HEK293 (cell line): ENCODE results near the gene MRPL17.

Experiments
- CTCF ChIA-PET: fragments of 350-600 bp; formaldehyde crosslinking; extraction: SDS; loops from one replicate; lab custom pipeline; 2021; ENCODE audit warnings: antibody characterized with exemption; lab: Yijun Ruan, JAX
- POLR2A ChIA-PET: fragments of 300-600 bp; formaldehyde crosslinking; extraction: SDS; loops from one replicate; lab custom pipeline; 2020; ENCODE audit warnings: antibody characterized with exemption, inconsistent platforms; lab: Yijun Ruan, JAX
- H3K27ac ChIP-seq: fragments of 200-500 bp; sonication (Bioruptor generic); 2 replicates; pipeline ENCODE4 v1.5.1; 2014; ENCODE audit warnings: low read depth, low read length, control low read depth, inconsistent platforms; ENCODE audit errors: extremely low read depth
- H3K36me3 ChIP-seq, 2 experiments: fragments of 200-500 bp in 1 of 2; sonication (Bioruptor generic) in 1 of 2; 1 replicate in 1 of 2; 2 replicates in 1 of 2; pipeline ENCODE4 v1.5.1; 2014 to 2017; ENCODE audit warnings: inconsistent platforms in 2 of 2, low read length in 2 of 2; ENCODE audit not compliant: control insufficient read depth in 2 of 2, insufficient read depth in 1 of 2
- H3K4me1 ChIP-seq: fragments of 200-500 bp; sonication (Bioruptor generic); 2 replicates; pipeline ENCODE4 v1.5.1; 2014; ENCODE audit warnings: mild to moderate bottlenecking, low read length, inconsistent platforms; ENCODE audit not compliant: control insufficient read depth, insufficient read depth
- H3K4me3 ChIP-seq: 2 replicates; pipeline ENCODE4 v1.5.1; 2011; ENCODE audit warnings: low read depth, mild to moderate bottlenecking, control low read depth, low read length, moderate library complexity
- H3K9me3 ChIP-seq: fragments of 200-500 bp; sonication (Bioruptor generic); 2 replicates; pipeline ENCODE4 v1.5.1; 2014; ENCODE audit warnings: low read depth, low read length, inconsistent platforms; ENCODE audit not compliant: control insufficient read depth, insufficient read depth
- BCL11B ChIP-seq: fragments of 450-650 bp; formaldehyde crosslinking; IDR thresholded peaks from 2 replicates; pipeline ENCODE4 v1.5.1; 2016; ENCODE audit warnings: low read depth, missing biosample characterization, missing genetic modification characterization
- CTCF ChIP-seq: fragments of 450-650 bp; formaldehyde crosslinking; IDR thresholded peaks from 2 replicates; pipeline ENCODE4 v1.5.1; 2016; ENCODE audit warnings: missing biosample characterization, missing genetic modification characterization
- EGR2 ChIP-seq: fragments of 450-650 bp; formaldehyde crosslinking; IDR thresholded peaks from 2 replicates; pipeline ENCODE4 v1.5.1; 2016; ENCODE audit warnings: low read depth, missing biosample characterization, missing genetic modification characterization
- HIC1 ChIP-seq: fragments of 450-650 bp; formaldehyde crosslinking; IDR thresholded peaks from 2 replicates; pipeline ENCODE4 v1.5.1; 2016; ENCODE audit warnings: missing biosample characterization, missing genetic modification characterization
- KLF10 ChIP-seq: fragments of 450-650 bp; IDR thresholded peaks from 2 replicates; pipeline ENCODE4 v1.5.1; 2018; ENCODE audit warnings: missing biosample characterization, mild to moderate bottlenecking, missing genetic modification characterization
- KLF16 ChIP-seq: fragments of 450-650 bp; formaldehyde crosslinking; IDR thresholded peaks from 2 replicates; pipeline ENCODE4 v1.5.1; 2017; ENCODE audit warnings: missing biosample characterization, missing genetic modification characterization
- MYNN ChIP-seq: fragments of 450-650 bp; formaldehyde crosslinking; IDR thresholded peaks from 2 replicates; pipeline ENCODE4 v1.5.1; 2016; ENCODE audit warnings: missing biosample characterization, missing genetic modification characterization, borderline replicate concordance
- REST ChIP-seq: fragments of 450-650 bp; formaldehyde crosslinking; IDR thresholded peaks from 2 replicates; pipeline ENCODE4 v1.5.1; 2016; ENCODE audit warnings: missing biosample characterization, missing genetic modification characterization
- SETDB1 ChIP-seq: IDR thresholded peaks from one replicate; pipeline ENCODE4 v1.6.1; 2017; ENCODE audit warnings: mild to moderate bottlenecking, low read length, moderate library complexity, mixed read lengths; ENCODE audit not compliant: insufficient read length
- ZBTB48 ChIP-seq: fragments of 450-650 bp; formaldehyde crosslinking; IDR thresholded peaks from 2 replicates; pipeline ENCODE4 v1.5.1; 2016; ENCODE audit warnings: missing biosample characterization, missing genetic modification characterization
- ZFHX2 ChIP-seq: fragments of 450-650 bp; formaldehyde crosslinking; conservative IDR thresholded peaks from 2 replicates; pipeline ENCODE4 v1.5.1; 2016; ENCODE audit warnings: missing biosample characterization, missing genetic modification characterization
- ZNF114 ChIP-seq: fragments of 450-650 bp; formaldehyde crosslinking; IDR thresholded peaks from 2 replicates; pipeline ENCODE4 v1.5.0; 2017; ENCODE audit warnings: missing biosample characterization, missing genetic modification characterization
- ZNF133 ChIP-seq: fragments of 450-650 bp; formaldehyde crosslinking; IDR thresholded peaks from 2 replicates; pipeline ENCODE4 v1.5.1; 2016; ENCODE audit warnings: missing biosample characterization, missing genetic modification characterization
- ZNF174 ChIP-seq: fragments of 450-650 bp; formaldehyde crosslinking; IDR thresholded peaks from 2 replicates; pipeline ENCODE4 v1.5.0; 2017; ENCODE audit warnings: missing biosample characterization, mild to moderate bottlenecking, missing genetic modification characterization
- ZNF221 ChIP-seq: fragments of 450-650 bp; formaldehyde crosslinking; IDR thresholded peaks from 2 replicates; pipeline ENCODE4 v1.5.1; 2017; ENCODE audit warnings: missing biosample characterization, missing genetic modification characterization, borderline replicate concordance
- ZNF23 ChIP-seq: fragments of 450-650 bp; formaldehyde crosslinking; IDR thresholded peaks from 2 replicates; pipeline ENCODE4 v1.5.1; 2016; ENCODE audit warnings: missing biosample characterization, missing genetic modification characterization, borderline replicate concordance
- ZNF292 ChIP-seq: fragments of 450-650 bp; formaldehyde crosslinking; IDR thresholded peaks from 2 replicates; pipeline ENCODE4 v1.5.1; 2016; ENCODE audit warnings: low read depth, missing biosample characterization, missing genetic modification characterization, borderline replicate concordance
- ZNF324 ChIP-seq: fragments of 450-650 bp; formaldehyde crosslinking; IDR thresholded peaks from 2 replicates; pipeline ENCODE4 v1.5.1; 2016; ENCODE audit warnings: missing biosample characterization, missing genetic modification characterization
- ZNF341 ChIP-seq: fragments of 450-650 bp; formaldehyde crosslinking; IDR thresholded peaks from 2 replicates; pipeline ENCODE4; 2016; ENCODE audit warnings: low read depth, missing biosample characterization, missing genetic modification characterization
- ZNF366 ChIP-seq: fragments of 450-650 bp; formaldehyde crosslinking; conservative IDR thresholded peaks from 2 replicates; pipeline ENCODE4 v1.5.1; 2016; ENCODE audit warnings: missing biosample characterization, missing genetic modification characterization
- ZNF423 ChIP-seq: fragments of 450-650 bp; formaldehyde crosslinking; IDR thresholded peaks from 2 replicates; pipeline ENCODE4 v1.5.1; 2016; ENCODE audit warnings: missing biosample characterization, missing genetic modification characterization
- ZNF501 ChIP-seq: fragments of 450-650 bp; formaldehyde crosslinking; IDR thresholded peaks from 2 replicates; pipeline ENCODE4 v1.5.1; 2016; ENCODE audit warnings: missing biosample characterization, missing genetic modification characterization
- ZNF521 ChIP-seq: fragments of 450-650 bp; formaldehyde crosslinking; IDR thresholded peaks from 2 replicates; pipeline ENCODE4 v1.5.1; 2017; ENCODE audit warnings: missing biosample characterization, mild to moderate bottlenecking, missing genetic modification characterization
- ZNF544 ChIP-seq: fragments of 450-650 bp; formaldehyde crosslinking; IDR thresholded peaks from 2 replicates; pipeline ENCODE4 v1.5.0; 2017; ENCODE audit warnings: missing biosample characterization, missing genetic modification characterization
- ZNF596 ChIP-seq: fragments of 450-650 bp; IDR thresholded peaks from 2 replicates; pipeline ENCODE4 v1.5.0; 2018; ENCODE audit warnings: missing biosample characterization, mild to moderate bottlenecking, missing genetic modification characterization, moderate library complexity
- ZNF621 ChIP-seq: fragments of 450-650 bp; formaldehyde crosslinking; IDR thresholded peaks from 2 replicates; pipeline ENCODE4 v1.5.1; 2017; ENCODE audit warnings: missing biosample characterization, missing genetic modification characterization
- ZNF626 ChIP-seq: fragments of 450-650 bp; sonication (Bioruptor Pico); formaldehyde crosslinking; IDR thresholded peaks from 2 replicates; pipeline ENCODE4 v1.5.1; 2018; ENCODE audit warnings: missing biosample characterization, missing genetic modification characterization, inconsistent platforms
- ZNF76 ChIP-seq: fragments of 450-650 bp; formaldehyde crosslinking; IDR thresholded peaks from 2 replicates; pipeline ENCODE4; 2016; ENCODE audit warnings: low read depth, missing biosample characterization, missing genetic modification characterization, borderline replicate concordance
- ZNF830 ChIP-seq: fragments of 450-650 bp; IDR thresholded peaks from 2 replicates; pipeline ENCODE4 v1.5.0; 2018; ENCODE audit warnings: missing biosample characterization, missing genetic modification characterization, low read depth, mild to moderate bottlenecking, moderate library complexity
- TF ChIP-seq, protein P1 (sequence below): fragments of 450-650 bp; formaldehyde crosslinking; IDR thresholded peaks from 2 replicates; pipeline ENCODE4 v1.5.1; 2016; ENCODE audit warnings: missing biosample characterization, missing genetic modification characterization

The MRPL17 gene

DNA sequence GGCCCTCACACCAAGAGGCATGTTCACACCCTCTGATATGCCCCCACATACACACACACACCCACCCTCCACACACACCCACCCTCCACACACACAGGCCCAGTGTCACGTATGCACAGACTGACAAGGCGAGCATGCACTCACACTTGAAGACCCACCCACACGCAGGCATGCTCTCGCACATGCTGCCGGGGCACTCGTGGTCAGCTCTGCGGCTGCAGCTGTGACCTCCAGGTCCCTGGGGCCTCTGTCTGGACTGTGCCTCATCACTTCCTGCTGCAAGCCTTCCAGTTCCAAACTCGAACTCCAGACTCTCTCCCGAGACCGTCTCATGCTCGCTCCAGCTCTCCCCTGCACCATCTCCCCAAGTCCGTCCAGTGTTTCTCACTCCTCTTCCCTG lies 37.1 kb downstream of the MRPL17 start:
- H3K4me3 ChIP-seq: no peak overlapping the region
- no peak overlapping the region for H3K27ac ChIP-seq
- ChIA-PET CTCF (no interaction called here), POLR2A (no interaction called here)
- no peaks in the 10 kb centered on the region for H3K9me3 ChIP-seq
- TF ChIP-seq ZNF133: no peak
- no peak for TF ChIP-seq ZNF221
- no peak for TF ChIP-seq ZNF621
- no peak for TF ChIP-seq MYNN (tag by site-specific recombination)
- TF ChIP-seq ZFHX2: peak; percentile 61
- no peak for TF ChIP-seq ZNF23 (tag by site-specific recombination)
- no peak for TF ChIP-seq KLF16 (tag by site-specific recombination)
- TF ChIP-seq ZNF76 (tag by site-specific recombination): no peak
- no peak for TF ChIP-seq ZNF626 (tag by site-specific recombination)
- TF ChIP-seq BCL11B (tag by site-specific recombination): no peak
- no peak for TF ChIP-seq REST (tag by site-specific recombination)
- no peak for TF ChIP-seq ZNF174 (tag by site-specific recombination)
- no peak for TF ChIP-seq CTCF (tag by site-specific recombination)
- TF ChIP-seq EGR2 (tag by site-specific recombination): peak; percentile 48; the same call in 1 of the 2 replicates
- TF ChIP-seq ZBTB48 (tag by site-specific recombination): no peak
- H3K36me3 ChIP-seq: peaks cover 0 to under 1% of the 10 kb centered on the region in 2 experiments; a peak in 1 of 3 replicates
- H3K4me1 ChIP-seq: no peaks in the 10 kb centered on the region

- Histone ChIP-seq H3K27ac (no peak overlapping the region), H3K36me3 (peaks cover 0 to 17% of the 10 kb centered on the region in 2 experiments; a peak in 1 of 3 replicates), H3K4me3 (no peak overlapping the region), H3K9me3 (no peaks in the 10 kb centered on the region), H3K4me1 (no peaks in the 10 kb centered on the region)
- CTCF ChIA-PET: no interaction called here
- POLR2A ChIA-PET: interaction anchor here (0.8 kb wide), 1 partner anchor 16 kb away, joined by 3 read pairs; no protein-coding TSS in a partner anchor
- TF ChIP-seq, protein P1, sequence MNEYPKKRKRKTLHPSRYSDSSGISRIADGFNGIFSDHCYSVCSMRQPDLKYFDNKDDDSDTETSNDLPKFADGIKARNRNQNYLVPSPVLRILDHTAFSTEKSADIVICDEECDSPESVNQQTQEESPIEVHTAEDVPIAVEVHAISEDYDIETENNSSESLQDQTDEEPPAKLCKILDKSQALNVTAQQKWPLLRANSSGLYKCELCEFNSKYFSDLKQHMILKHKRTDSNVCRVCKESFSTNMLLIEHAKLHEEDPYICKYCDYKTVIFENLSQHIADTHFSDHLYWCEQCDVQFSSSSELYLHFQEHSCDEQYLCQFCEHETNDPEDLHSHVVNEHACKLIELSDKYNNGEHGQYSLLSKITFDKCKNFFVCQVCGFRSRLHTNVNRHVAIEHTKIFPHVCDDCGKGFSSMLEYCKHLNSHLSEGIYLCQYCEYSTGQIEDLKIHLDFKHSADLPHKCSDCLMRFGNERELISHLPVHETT (tag by site-specific recombination): no peak
- TF ChIP-seq ZNF501 (tag by site-specific recombination) (no peak), ZNF366 (tag by site-specific recombination) (no peak), ZNF324 (tag by site-specific recombination) (no peak), ZNF596 (tag by site-specific recombination) (no peak), KLF10 (no peak), ZNF521 (tag by site-specific recombination) (no peak), SETDB1 (no peak), ZNF114 (tag by site-specific recombination) (no peak), ZNF292 (tag by site-specific recombination) (no peak), ZNF341 (tag by site-specific recombination) (no peak), ZNF423 (tag by site-specific recombination) (no peak), ZNF544 (no peak), HIC1 (tag by site-specific recombination) (no peak), ZNF830 (tag by site-specific recombination) (no peak)
Measured at GRCh38 chr11:6642957-6643356, 40.2 kb downstream of the MRPL17 start.
